ENCODE data around the gene TBCD. TPM values are rescaled to one million over a fixed set of nuclear protein-coding genes. Genes with fewer than 3 reads are reported as not detected.
"Not testable (repeated sequence)": the region's sequence is repeated elsewhere in the genome, so short reads cannot be mapped to it uniquely, and the experiment has no call there.

TBCD gene
- total RNA-seq, 1 experiment from 2014 or later: 181 TPM

GRCh38 chr17:82979718-82980117, 227.9 kb downstream of the TBCD start:
- DNase-seq: no peak

GRCh38 chr17:82980632-82981031, 228.8 kb downstream of the TBCD start:
- Histone ChIP-seq H3K27ac (no peak overlapping the region), H3K4me1 (peaks cover 3% of the 10 kb centered on the region), H3K36me3 (no peaks in the 10 kb centered on the region), H3K9me3 (replicated peaks) (no peaks in the 10 kb centered on the region), H3K27me3 (no peaks in the 10 kb centered on the region), H3K4me3 (no peak overlapping the region)
- DNase-seq: no peak

More at GRCh38 chr17:82979718-82980117, 227.9 kb downstream of the TBCD start:
- H3K9me3 ChIP-seq (replicated peaks): no peaks in the 10 kb centered on the region
- H3K27ac ChIP-seq: no peak overlapping the region
- no peaks in the 10 kb centered on the region for H3K4me1 ChIP-seq
- no peaks in the 10 kb centered on the region for H3K36me3 ChIP-seq
- no peaks in the 10 kb centered on the region for H3K27me3 ChIP-seq
- no peak overlapping the region for H3K4me3 ChIP-seq

- no peak overlapping the region for H3K4me3 ChIP-seq
- H3K4me1 ChIP-seq: peaks cover 5% of the 10 kb centered on the region
- no peaks in the 10 kb centered on the region for H3K36me3 ChIP-seq
- H3K27me3 ChIP-seq: no peaks in the 10 kb centered on the region
- no peaks in the 10 kb centered on the region for H3K9me3 ChIP-seq (replicated peaks)
- no peak overlapping the region for H3K27ac ChIP-seq
- DNase-seq: no peak
Observed at GRCh38 chr17:82981141-82981730, 229.4 kb downstream of the TBCD start.

DNA sequence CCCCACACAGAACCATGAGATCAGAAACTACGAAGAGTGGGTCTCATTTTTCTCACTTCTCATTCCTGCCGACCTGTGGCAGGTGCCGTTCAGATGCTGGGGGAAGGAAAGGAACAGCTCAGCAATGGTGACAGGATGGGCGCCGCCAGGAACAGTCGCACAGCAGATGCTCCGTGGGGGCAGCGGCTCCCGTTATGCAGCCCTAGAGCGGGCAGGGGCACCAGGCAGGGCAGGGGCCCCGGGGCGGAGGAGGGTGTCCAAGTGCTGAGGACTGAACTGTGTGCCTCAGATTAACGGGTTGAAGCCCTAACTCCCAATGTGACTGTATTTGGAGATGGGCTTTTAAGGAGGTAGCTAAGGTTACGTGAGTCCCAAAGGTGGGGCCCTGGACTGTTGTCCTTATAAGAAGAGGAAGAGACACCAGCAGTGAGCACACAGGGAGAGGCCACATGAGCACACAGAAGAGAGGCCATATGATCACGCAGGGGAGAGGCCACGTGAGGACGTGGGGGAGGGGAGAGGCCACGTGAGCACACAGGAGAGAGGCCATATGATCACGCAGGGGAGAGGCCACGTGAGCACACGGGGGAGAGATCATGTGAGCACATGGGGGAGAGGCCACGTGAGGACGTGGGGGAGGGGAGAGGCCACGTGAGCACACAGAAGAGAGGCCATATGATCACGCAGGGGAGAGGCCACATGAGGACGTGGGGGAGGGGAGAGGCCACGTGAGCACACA, 231.8 kb downstream of the TBCD start:
- Histone ChIP-seq H3K27ac (no peak overlapping the region), H3K36me3 (no peaks in the 10 kb centered on the region), H3K9me3 (replicated peaks) (peaks cover 7% of the 10 kb centered on the region; the same call in 1 of the 2 replicates), H3K4me1 (peaks cover 8% of the 10 kb centered on the region), H3K27me3 (no peaks in the 10 kb centered on the region), H3K4me3 (no peak overlapping the region)
- no peak for DNase-seq

DNA sequence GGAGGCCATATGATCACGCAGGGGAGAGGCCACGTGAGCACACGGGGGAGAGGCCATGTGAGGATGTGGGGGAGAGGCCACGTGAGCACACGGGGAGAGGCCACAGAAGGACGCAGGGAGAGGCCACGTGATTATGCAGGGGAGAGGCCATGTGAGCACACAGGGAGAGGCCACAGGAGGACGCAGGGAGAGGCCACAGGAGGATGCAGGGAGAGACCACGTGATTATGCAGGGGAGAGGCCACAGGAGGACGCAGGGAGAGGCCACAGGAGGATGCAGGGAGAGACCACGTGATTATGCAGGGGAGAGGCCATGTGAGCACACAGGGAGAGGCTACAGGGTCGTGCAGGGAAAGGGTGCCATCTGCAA, 232.4 kb downstream of the TBCD start:
- not testable (repeated sequence) for DNase-seq; H3K9me3 ChIP-seq (replicated peaks); H3K27ac ChIP-seq; H3K27me3 ChIP-seq; H3K4me1 ChIP-seq; H3K36me3 ChIP-seq; H3K4me3 ChIP-seq

DNA sequence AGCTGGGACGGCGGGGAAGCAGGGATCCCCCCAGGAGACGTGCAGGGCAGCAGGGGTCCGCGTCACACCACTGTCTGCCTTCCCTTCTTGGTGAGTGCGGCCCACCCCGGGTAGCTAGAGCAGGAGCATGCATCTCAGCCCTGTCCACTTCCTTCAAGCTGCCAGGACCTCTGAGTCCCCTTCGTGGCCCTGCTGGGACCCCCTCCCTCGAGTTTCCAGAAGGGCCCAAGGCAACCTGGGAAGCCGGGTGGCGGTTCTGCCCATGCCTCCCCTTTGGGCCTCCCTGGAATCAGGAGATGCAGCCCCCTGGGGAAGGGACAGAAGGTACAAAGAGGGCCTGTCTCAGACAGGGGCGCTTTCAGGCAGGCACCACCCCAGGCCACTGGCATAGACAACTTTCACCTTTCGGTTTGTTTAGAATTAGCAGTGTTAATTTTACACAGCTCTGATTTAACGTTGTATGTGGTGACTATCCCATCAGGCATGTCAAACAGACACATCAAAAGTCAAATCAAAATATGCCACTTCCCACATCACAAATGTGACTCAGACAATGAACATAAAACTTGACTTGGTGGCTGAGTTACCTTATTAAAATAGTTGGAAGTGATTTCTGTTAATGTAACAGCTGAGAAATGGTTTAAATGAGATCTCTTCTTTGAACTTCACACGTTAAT, 233.0 kb downstream of the TBCD start:
- H3K4me1 ChIP-seq: peaks cover 8% of the 10 kb centered on the region
- no peak for DNase-seq
- H3K27me3 ChIP-seq: no peaks in the 10 kb centered on the region
- H3K9me3 ChIP-seq (replicated peaks): peaks cover 8% of the 10 kb centered on the region; the same call in 1 of the 2 replicates
- no peak overlapping the region for H3K4me3 ChIP-seq
- no peak overlapping the region for H3K27ac ChIP-seq
- H3K36me3 ChIP-seq: no peaks in the 10 kb centered on the region

DNA sequence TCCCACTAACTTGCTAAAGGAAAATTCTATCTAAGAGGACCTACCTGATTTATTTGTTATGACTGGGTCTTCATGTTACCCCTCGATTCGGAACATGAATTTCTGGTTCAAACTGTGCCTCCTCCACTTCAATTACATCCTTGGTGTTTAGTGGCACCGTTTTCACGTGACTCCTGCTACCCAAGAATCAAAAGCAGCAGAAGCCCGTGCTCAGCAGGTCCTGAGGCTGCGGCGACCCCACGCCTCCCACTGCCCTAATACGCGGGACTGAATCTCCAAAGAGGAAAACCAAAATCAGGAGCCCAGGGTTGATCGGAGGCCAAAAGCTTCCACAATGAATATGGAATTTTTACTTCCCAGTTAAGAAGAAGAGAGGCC, 233.6 kb downstream of the TBCD start:
- Histone ChIP-seq H3K27ac (no peak overlapping the region; the same call in 1 of the 2 replicates), H3K4me3 (no peak overlapping the region), H3K27me3 (no peaks in the 10 kb centered on the region), H3K4me1 (peaks cover 8% of the 10 kb centered on the region), H3K36me3 (no peaks in the 10 kb centered on the region), H3K9me3 (replicated peaks) (peaks cover 8% of the 10 kb centered on the region; the same call in 1 of the 2 replicates)
- no peak for DNase-seq

- Histone ChIP-seq H3K4me1 (peaks cover 8% of the 10 kb centered on the region), H3K27ac (peak overlapping the region; percentile 4; the same call in 1 of the 2 replicates), H3K27me3 (no peaks in the 10 kb centered on the region), H3K36me3 (no peaks in the 10 kb centered on the region), H3K4me3 (peak overlapping the region; percentile 16), H3K9me3 (replicated peaks) (peaks cover 8% of the 10 kb centered on the region; the same call in 1 of the 2 replicates)
- DNase-seq: peak; percentile 81 to 91
Observed at GRCh38 chr17:82985973-82986372, 234.1 kb downstream of the TBCD start.

DNA sequence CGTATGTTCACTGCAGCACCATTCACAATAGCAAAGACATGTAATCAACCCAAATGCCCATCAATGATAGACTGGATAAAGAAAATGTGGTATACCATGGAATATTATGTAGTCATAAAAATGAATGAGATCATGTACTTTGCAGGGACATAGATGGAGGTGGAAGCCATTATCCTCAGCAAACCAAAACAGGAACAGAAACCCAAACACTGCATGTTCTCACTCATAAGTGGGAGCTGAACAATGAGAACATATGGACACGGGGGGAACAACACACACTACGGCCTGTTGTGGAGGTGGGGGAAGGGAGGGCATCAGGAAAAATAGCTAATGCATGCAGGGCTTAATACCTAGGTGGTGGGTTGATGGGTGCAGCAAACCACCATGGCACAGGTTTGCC, 237.2 kb downstream of the TBCD start:
- H3K27me3 ChIP-seq, DNase-seq, H3K36me3 ChIP-seq, H3K27ac ChIP-seq, H3K4me3 ChIP-seq, H3K4me1 ChIP-seq: not testable (repeated sequence)
- H3K9me3 ChIP-seq (replicated peaks): peaks cover 22% of the 10 kb centered on the region

- Histone ChIP-seq H3K9me3 (replicated peaks) (peaks cover 22% of the 10 kb centered on the region), H3K4me3 (no peak overlapping the region), H3K36me3 (no peaks in the 10 kb centered on the region), H3K27me3 (no peaks in the 10 kb centered on the region), H3K4me1 (peaks cover 8% of the 10 kb centered on the region), H3K27ac (no peak overlapping the region)
- DNase-seq: no peak
Observed at GRCh38 chr17:82989881-82990280, 238.0 kb downstream of the TBCD start.

GRCh38 chr17:82993005-82993404, 241.1 kb downstream of the TBCD start:
- H3K4me1 ChIP-seq: no peaks in the 10 kb centered on the region
- no peaks in the 10 kb centered on the region for H3K36me3 ChIP-seq
- DNase-seq: no peak
- peaks cover 19% of the 10 kb centered on the region for H3K9me3 ChIP-seq (replicated peaks)
- no peak overlapping the region for H3K27ac ChIP-seq
- H3K4me3 ChIP-seq: no peak overlapping the region
- H3K27me3 ChIP-seq: no peaks in the 10 kb centered on the region

Other genes with a start within 250 kb of the TBCD start
- 87.6 and 95.0 TPM in 2 replicates for gene FOXK2, start 232.3 kb upstream of the TBCD start, total RNA-seq (2014; rRNA removed; shearing (Covaris generic))
- gene WDR45B, start 103.6 kb upstream of the TBCD start, total RNA-seq (2014; rRNA removed; shearing (Covaris generic)): 167 and 171 TPM in 2 replicates
- gene RAB40B, start 53.4 kb upstream of the TBCD start, total RNA-seq (2014; rRNA removed; shearing (Covaris generic)): 14.6 and 17.2 TPM in 2 replicates
- gene FN3KRP, start 35.4 kb upstream of the TBCD start, total RNA-seq (2014; rRNA removed; shearing (Covaris generic)): 58.0 and 60.9 TPM in 2 replicates
- 0.79 and 2.1 TPM in 2 replicates for gene FN3K, start 16.4 kb upstream of the TBCD start, total RNA-seq (2014; rRNA removed; shearing (Covaris generic))
- not detected in 2 replicates for gene ZNF750, start 88.0 kb downstream of the TBCD start, total RNA-seq (2014; rRNA removed; shearing (Covaris generic))

Data from SJCRH30 (cell line).